ENCODE data around the gene MTUS2.

- TF ChIP-seq, protein P1, sequence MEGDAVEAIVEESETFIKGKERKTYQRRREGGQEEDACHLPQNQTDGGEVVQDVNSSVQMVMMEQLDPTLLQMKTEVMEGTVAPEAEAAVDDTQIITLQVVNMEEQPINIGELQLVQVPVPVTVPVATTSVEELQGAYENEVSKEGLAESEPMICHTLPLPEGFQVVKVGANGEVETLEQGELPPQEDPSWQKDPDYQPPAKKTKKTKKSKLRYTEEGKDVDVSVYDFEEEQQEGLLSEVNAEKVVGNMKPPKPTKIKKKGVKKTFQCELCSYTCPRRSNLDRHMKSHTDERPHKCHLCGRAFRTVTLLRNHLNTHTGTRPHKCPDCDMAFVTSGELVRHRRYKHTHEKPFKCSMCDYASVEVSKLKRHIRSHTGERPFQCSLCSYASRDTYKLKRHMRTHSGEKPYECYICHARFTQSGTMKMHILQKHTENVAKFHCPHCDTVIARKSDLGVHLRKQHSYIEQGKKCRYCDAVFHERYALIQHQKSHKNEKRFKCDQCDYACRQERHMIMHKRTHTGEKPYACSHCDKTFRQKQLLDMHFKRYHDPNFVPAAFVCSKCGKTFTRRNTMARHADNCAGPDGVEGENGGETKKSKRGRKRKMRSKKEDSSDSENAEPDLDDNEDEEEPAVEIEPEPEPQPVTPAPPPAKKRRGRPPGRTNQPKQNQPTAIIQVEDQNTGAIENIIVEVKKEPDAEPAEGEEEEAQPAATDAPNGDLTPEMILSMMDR (IDR thresholded peaks at IDR 0.05) = no peak
- no peak for TF ChIP-seq POLR2A (IDR thresholded peaks at IDR 0.05)
Observed at GRCh38 chr13:29482504-29482903, 662.4 kb downstream of the MTUS2 start.

All from body of pancreas (tissue), 4 donors.